HepG2 (cell line): ENCODE results near the gene ITGB5. TPM values are rescaled to one million over a fixed set of nuclear protein-coding genes. Genes with fewer than 3 reads are reported as not detected.

Source experiments
- ATAC-seq: fragments of 200-7000 bp; cut with Tn5 transposase; 3 replicates; pipeline ENCODE4 v1.9.1; 2020; ENCODE audit warnings: mild to moderate bottlenecking, moderate library complexity
- BruUV-seq: library from RNA; stranded (reverse); fragments of 400-500 nt; replicated peaks from 2 replicates; lab custom pipeline; 2021; lab: Mats Ljungman, UMichigan
- CTCF ChIA-PET: fragments of 300-600 bp; formaldehyde crosslinking; extraction: SDS; loops from one replicate; lab custom pipeline; 2021; ENCODE audit warnings: low total read pairs, inconsistent platforms, low intra/inter-chr PET ratio; lab: Yijun Ruan, JAX
- POLR2A ChIA-PET: fragments of 350-600 bp; sonication (Branson Sonifier 250); formaldehyde crosslinking; loops from one replicate; lab custom pipeline; 2020; ENCODE audit warnings: antibody characterized with exemption, inconsistent platforms; lab: Yijun Ruan, JAX
- DNase-seq: peaks from one replicate; pipeline ENCODE4 v3.0.0-alpha.2; 2015; ENCODE audit warnings: low spot score
- FAIRE-seq: peaks from 3 replicates; lab custom pipeline; 2011; peaks lifted over from hg19 to GRCh38; lab: Jason Lieb, UNC
- H2AFZ ChIP-seq: one replicate; pipeline ENCODE4 v1.6.1; 2011; ENCODE audit warnings: low read length, inconsistent platforms
- H3K27ac ChIP-seq: fragments of 300-600 bp; 3 replicates; pipeline ENCODE4 v1.8.0; 2011; ENCODE audit warnings: mixed run types, mild to moderate bottlenecking, mixed read lengths, low read length, inconsistent platforms; ENCODE audit not compliant: insufficient read depth; ENCODE audit errors: extremely low read length
- H3K27me3 ChIP-seq, 2 experiments: fragments of 200-600 bp in 1 of 2; 2 replicates in 1 of 2; 3 replicates in 1 of 2; pipeline versions ENCODE4 v1.6.0 to v1.8.0; 2011; ENCODE audit warnings: low read length in 2 of 2, mild to moderate bottlenecking in 2 of 2, moderate library complexity in 2 of 2, inconsistent platforms in 1 of 2; ENCODE audit not compliant: insufficient read depth in 2 of 2, control insufficient read depth in 1 of 2
- H3K36me3 ChIP-seq, 2 experiments: fragments of 200-600 bp in 1 of 2; replicated peaks in 1 of 2; 2 replicates in 1 of 2; 3 replicates in 1 of 2; pipeline versions ENCODE4 v1.5.1 to v1.8.0; 2011; ENCODE audit warnings: low read length in 2 of 2, inconsistent platforms in 1 of 2; ENCODE audit not compliant: insufficient read depth in 2 of 2, control insufficient read depth in 1 of 2
- H3K4me1 ChIP-seq: 2 replicates; pipeline ENCODE4 v1.5.1; 2012; ENCODE audit warnings: low read length, inconsistent platforms; ENCODE audit not compliant: insufficient read depth
- H3K4me2 ChIP-seq: 2 replicates; pipeline ENCODE4 v1.6.0; 2011; ENCODE audit warnings: low read depth, low read length, inconsistent platforms
- H3K4me3 ChIP-seq, 3 experiments: fragments of 200-600 bp in 1 of 3; sonication (generic), shearing (Covaris generic) in 1 of 3; replicated peaks in 1 of 3; 2 replicates each; pipeline ENCODE4 v1.5.1; 2011 to 2016; ENCODE audit warnings: low read length in 3 of 3, inconsistent platforms in 2 of 3, low read depth in 2 of 3, mild to moderate bottlenecking in 2 of 3, control low read depth in 1 of 3, mixed read lengths in 1 of 3; ENCODE audit not compliant: insufficient read depth in 1 of 3
- H3K79me2 ChIP-seq: one replicate; pipeline ENCODE4 v1.6.1; 2011; ENCODE audit warnings: low read length, inconsistent platforms; ENCODE audit not compliant: insufficient read depth
- H3K9ac ChIP-seq: 2 replicates; pipeline ENCODE4 v1.6.0; 2011; ENCODE audit warnings: mild to moderate bottlenecking, low read depth, low read length, inconsistent platforms; ENCODE audit not compliant: insufficient read depth
- H3K9me3 ChIP-seq: 2 replicates; pipeline ENCODE4 v1.5.1; 2012; ENCODE audit warnings: mild to moderate bottlenecking, low read length
- H4K20me1 ChIP-seq: 2 replicates; pipeline ENCODE4 v1.6.0; 2011; ENCODE audit warnings: inconsistent platforms, mild to moderate bottlenecking, low read length, moderate library complexity; ENCODE audit not compliant: insufficient read depth
- BHLHE40 ChIP-seq: IDR thresholded peaks from 2 replicates; pipeline ENCODE4 v1.6.1; 2011; ENCODE audit warnings: low read length, improper control_type of control experiment
- BORCS8-MEF2B ChIP-seq: sonication (generic); formaldehyde crosslinking; IDR thresholded peaks from 2 replicates; pipeline ENCODE4 v1.8.0; 2022; ENCODE audit warnings: mild to moderate bottlenecking, missing genetic modification reagents
- KLF11 ChIP-seq: IDR thresholded peaks from 2 replicates; pipeline ENCODE4 v1.6.1; 2016; ENCODE audit warnings: missing compliant biosample characterization
- MYC ChIP-seq: sonication (generic); formaldehyde crosslinking; IDR thresholded peaks from 2 replicates; pipeline ENCODE4 v1.9.0; 2021; ENCODE audit warnings: missing genetic modification reagents, borderline replicate concordance
- ZBTB42 ChIP-seq: sonication (generic); formaldehyde crosslinking; IDR thresholded peaks from 2 replicates; pipeline ENCODE4 v1.5.0; 2020; ENCODE audit warnings: mild to moderate bottlenecking, missing genetic modification reagents
- ZNF160 ChIP-seq: sonication (generic); formaldehyde crosslinking; IDR thresholded peaks from 2 replicates; pipeline ENCODE4 v1.8.0; 2022; ENCODE audit warnings: mild to moderate bottlenecking, inconsistent platforms, missing genetic modification reagents
- ZNF18 ChIP-seq: sonication (generic); formaldehyde crosslinking; IDR thresholded peaks from 2 replicates; pipeline ENCODE4 v1.8.0; 2022; ENCODE audit warnings: mild to moderate bottlenecking, missing genetic modification reagents; ENCODE audit not compliant: insufficient replicate concordance
- ZNF441 ChIP-seq: sonication (generic); formaldehyde crosslinking; IDR thresholded peaks from 2 replicates; pipeline ENCODE4 v1.7.0; 2021; ENCODE audit warnings: missing genetic modification reagents, borderline replicate concordance
- ZNF501 ChIP-seq: sonication (generic); formaldehyde crosslinking; IDR thresholded peaks from 2 replicates; pipeline ENCODE4 v1.5.1; 2020; ENCODE audit warnings: mild to moderate bottlenecking, moderate library complexity, missing genetic modification reagents
- WGBS: methylation state at CpG from one replicate; pipeline ENCODE4 v1.1.6; 2017; ENCODE audit warnings: low lambda C conversion rate; 5-methylcytosine and 5-hydroxymethylcytosine counted together
- in situ Hi-C: cut with HindIII; loops from 2 replicates; pipeline ENCODE4 v1.10.0; 2017; ENCODE audit warnings: low pct_unique_long_range_greater_than_20kb; ENCODE audit not compliant: extremely low pct_ligation_motif_present
- intact Hi-C: fragments of 100-400 bp; cut with micrococcal nuclease; formaldehyde crosslinking; loops from one replicate; pipeline ENCODE4 v1.10.0; 2022; ENCODE audit not compliant: unreplicated experiment
- microRNA counts: library from miRNA; unstranded; fragments of <30 nt; microRNA quantifications from one replicate; lab custom pipeline; 2015
- microRNA-seq: library from miRNA; unstranded; fragments of <30 nt; microRNA quantifications from one replicate; pipeline ENCODE4, GENCODE V29; 2020
- polyA plus RNA-seq, 8 experiments: library from polyadenylated mRNA; depleted of rRNA in 3 of 8; stranded (reverse) in 7 of 8; unstranded in 1 of 8; fragments of >200 nt; fragmentation: Illumina TruSeq in 4 of 8; extraction: Trizol in 4 of 8; gene quantifications; 2 replicates each; pipeline versions ENCODE4 v1.2.1 to v1.2.3, GENCODE V29; 2011 to 2016; ENCODE audit warnings: low read depth in 4 of 8, missing spikeins in 1 of 8, mixed read lengths in 1 of 8; ENCODE audit not compliant: insufficient read depth in 1 of 8
- small RNA-seq, 3 experiments: library from RNA; depleted of rRNA; stranded (forward); fragments of <200 nt; gene quantifications; one replicate each; pipeline ENCODE3, GENCODE V24; 2012; ENCODE audit warnings: low read depth in 2 of 3, low replicate concordance in 1 of 3; ENCODE audit not compliant: insufficient read length in 3 of 3, insufficient read depth in 2 of 3
- total RNA-seq, 5 experiments: library from RNA; depleted of rRNA; stranded (reverse); fragments of >200 nt; fragmentation: Illumina TruSeq; extraction: Trizol; gene quantifications; 2 replicates each; pipeline ENCODE4 v1.2.3, GENCODE V29; 2016; ENCODE audit warnings: low read depth in 1 of 5
- TF ChIP-seq, protein P1 (sequence below): sonication (generic); formaldehyde crosslinking; IDR thresholded peaks from 2 replicates; pipeline ENCODE4 v1.4.0; 2020; ENCODE audit warnings: missing genetic modification reagents, borderline replicate concordance

ITGB5 gene
- total and polyA plus RNA-seq, 2 of the 13 experiments (the other 11 are each of a cell fraction or from before 2014, with no cell fraction given) = 74.1 to 343 TPM

DNA sequence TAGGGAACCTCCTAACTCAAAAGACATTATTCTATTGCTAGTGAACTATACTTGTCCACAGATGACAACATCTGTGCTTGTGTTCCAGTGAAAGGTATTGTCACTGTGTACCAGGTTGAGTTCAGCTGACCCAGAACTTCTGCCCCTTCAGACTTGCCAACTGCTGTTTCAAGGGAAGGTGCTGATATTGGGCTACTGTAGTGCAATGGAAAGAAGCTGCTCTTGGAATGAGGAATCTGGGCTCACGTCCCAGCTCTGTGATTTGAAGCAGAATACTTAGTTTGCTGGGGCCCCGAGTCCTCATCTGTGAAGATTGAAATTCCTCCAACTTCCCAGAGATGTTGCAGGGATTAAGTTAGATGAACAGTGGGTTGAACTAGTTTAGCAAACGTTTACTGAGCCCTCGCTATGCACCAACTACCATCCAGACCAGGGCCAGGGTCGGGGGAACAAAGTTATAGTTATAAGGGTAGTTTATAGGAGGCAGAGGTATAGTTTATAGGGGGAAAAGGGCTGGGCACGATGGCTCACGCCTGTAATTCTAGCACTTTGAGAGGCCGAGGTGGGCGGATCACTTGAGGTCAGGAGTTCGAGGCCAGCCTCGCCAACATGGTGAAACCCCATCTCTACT is 172.8 kb downstream of the ITGB5 start:
- Histone ChIP-seq H3K9me3 (no peaks in the 10 kb centered on the region), H3K9ac (no peak overlapping the region), H3K27ac (no peak overlapping the region), H2AFZ (no peak overlapping the region), H3K36me3 (peaks cover 12% of the 10 kb centered on the region in 2 experiments; a peak in 4 of 5 replicates), H3K4me2 (no peak overlapping the region), H3K79me2 (no peaks in the 10 kb centered on the region), H3K4me1 (no peaks in the 10 kb centered on the region), H4K20me1 (no peaks in the 10 kb centered on the region), H3K4me3 (no peak overlapping the region), H3K27me3 (no peaks in the 10 kb centered on the region)
- POLR2A ChIA-PET = no interaction called here
- FAIRE-seq = no peak
- no peak for TF ChIP-seq ZNF160 (CRISPR knock-in tag)
- no peak for TF ChIP-seq KLF11
- TF ChIP-seq BORCS8-MEF2B (CRISPR knock-in tag) = no peak
- TF ChIP-seq, protein P1, sequence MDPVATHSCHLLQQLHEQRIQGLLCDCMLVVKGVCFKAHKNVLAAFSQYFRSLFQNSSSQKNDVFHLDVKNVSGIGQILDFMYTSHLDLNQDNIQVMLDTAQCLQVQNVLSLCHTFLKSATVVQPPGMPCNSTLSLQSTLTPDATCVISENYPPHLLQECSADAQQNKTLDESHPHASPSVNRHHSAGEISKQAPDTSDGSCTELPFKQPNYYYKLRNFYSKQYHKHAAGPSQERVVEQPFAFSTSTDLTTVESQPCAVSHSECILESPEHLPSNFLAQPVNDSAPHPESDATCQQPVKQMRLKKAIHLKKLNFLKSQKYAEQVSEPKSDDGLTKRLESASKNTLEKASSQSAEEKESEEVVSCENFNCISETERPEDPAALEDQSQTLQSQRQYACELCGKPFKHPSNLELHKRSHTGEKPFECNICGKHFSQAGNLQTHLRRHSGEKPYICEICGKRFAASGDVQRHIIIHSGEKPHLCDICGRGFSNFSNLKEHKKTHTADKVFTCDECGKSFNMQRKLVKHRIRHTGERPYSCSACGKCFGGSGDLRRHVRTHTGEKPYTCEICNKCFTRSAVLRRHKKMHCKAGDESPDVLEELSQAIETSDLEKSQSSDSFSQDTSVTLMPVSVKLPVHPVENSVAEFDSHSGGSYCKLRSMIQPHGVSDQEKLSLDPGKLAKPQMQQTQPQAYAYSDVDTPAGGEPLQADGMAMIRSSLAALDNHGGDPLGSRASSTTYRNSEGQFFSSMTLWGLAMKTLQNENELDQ (CRISPR knock-in tag) = no peak
- TF ChIP-seq ZNF441 (CRISPR knock-in tag) = no peak
- no peak for TF ChIP-seq MYC (CRISPR knock-in tag)
- TF ChIP-seq ZNF18 (CRISPR knock-in tag) = no peak
- no peak for TF ChIP-seq BHLHE40
- no peak for TF ChIP-seq ZNF501 (CRISPR knock-in tag)
- no peak for TF ChIP-seq ZBTB42 (CRISPR knock-in tag)
- intact Hi-C loops (no loop called here), in situ Hi-C loops (no loop called here)
- WGBS = 93% methylated on average over 11 of the region's 11 CpGs
- DNase-seq = no peak
- no peak for ATAC-seq
- BruUV-seq = no TSS peak
- CTCF ChIA-PET = no interaction called here

MicroRNAs within 50 kb of the gene (microRNA counts, 767-probe panel; counts per million panel counts)
- not detected for microRNA hsa-miR-544b (lab: Ali Mortazavi, UCI)

Small RNA genes lying within 50 kb of the gene (microRNA-seq; reads per million reads assigned to microRNA genes)
- not detected for gene MIR544B

Small RNA genes lying within 50 kb of the gene (small RNA-seq; reads per million reads assigned to genes)
- 0 reads per million in 3 experiments for gene MIR544B

Other genes starting within 250 kb of the ITGB5 start
- gene UMPS, start 156.9 kb downstream of the ITGB5 start, total RNA-seq (2016; rRNA removed; fragmentation: Illumina TruSeq; extraction: Trizol) = 74.2 and 117 TPM in 2 replicates
- 45.6 and 52.7 TPM in 2 replicates for gene UMPS, start 156.9 kb downstream of the ITGB5 start, polyA plus RNA-seq (2011; rRNA removed)
- 0.04 TPM in 1 of 2 replicates, not detected in the other for gene MUC13, start 47.4 kb upstream of the ITGB5 start, total RNA-seq (2016; rRNA removed; fragmentation: Illumina TruSeq; extraction: Trizol)
- 1.2 TPM in 2 replicates for gene MUC13, start 47.4 kb upstream of the ITGB5 start, polyA plus RNA-seq (2011; rRNA removed)
- 9.7 and 10.7 TPM in 2 replicates for gene HEG1, start 168.6 kb upstream of the ITGB5 start, total RNA-seq (2016; rRNA removed; fragmentation: Illumina TruSeq; extraction: Trizol)
- gene HEG1, start 168.6 kb upstream of the ITGB5 start, polyA plus RNA-seq (2011; rRNA removed) = 11.6 and 18.2 TPM in 2 replicates